GM19023 (cell line): ENCODE data around the gene KRTAP4-9.
"Not testable (repeated sequence)": the region's sequence is repeated elsewhere in the genome, so short reads cannot be mapped to it uniquely, and the experiment has no call there.

Experiments
- ATAC-seq: cut with Tn5 transposase; IDR thresholded peaks from one replicate; pipeline ENCODE4 v1.9.1; 2021; ENCODE audit warnings: mild to moderate bottlenecking, moderate library complexity; ENCODE audit not compliant: unreplicated experiment

Gene KRTAP4-9

DNA sequence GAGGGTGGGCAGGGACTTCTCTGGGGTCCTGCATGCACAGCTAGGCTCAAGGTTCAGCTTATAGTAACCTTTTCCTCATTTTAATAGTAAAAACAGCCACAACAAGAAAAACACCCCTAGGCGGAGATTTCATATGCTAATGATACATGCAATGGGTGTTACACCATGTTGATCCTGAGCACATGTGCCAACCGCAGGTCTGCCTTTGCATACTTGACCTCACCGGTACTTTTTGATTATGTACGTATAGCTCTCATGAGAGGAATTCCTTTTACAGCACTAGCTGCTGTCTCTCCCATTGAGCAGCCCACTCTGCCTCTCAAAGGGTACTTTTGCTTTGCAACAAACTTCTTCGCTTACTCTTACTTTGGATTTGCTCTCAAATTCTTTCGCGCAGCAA lies 9.1 kb upstream of the KRTAP4-9 start:
- ATAC-seq, result no peak

DNA sequence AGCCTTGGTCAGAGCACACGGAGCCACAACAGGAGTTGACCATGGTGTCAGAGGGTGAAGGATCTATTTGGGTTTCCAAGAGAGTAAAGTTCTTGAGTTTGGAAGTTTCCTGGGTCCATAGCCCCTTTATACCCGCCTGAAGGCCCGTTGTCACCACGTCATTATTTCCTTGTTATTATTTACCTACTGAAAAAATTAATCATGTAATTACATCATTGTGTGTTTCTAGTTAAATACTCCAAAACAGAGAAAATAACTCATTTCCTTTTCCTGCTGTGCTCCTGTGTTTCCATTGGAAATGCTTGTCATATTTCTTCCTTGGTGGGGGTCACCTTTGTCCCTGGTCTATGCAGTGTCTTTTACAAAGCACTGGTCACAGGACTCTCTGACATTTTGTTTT lies 7.1 kb upstream of the KRTAP4-9 start, which contains the start of gene KRTAP4-8:
Gene KRTAP4-8, minus strand, starts transcription at position 101 of the 400 bp plus-strand sequence. Its CDS starts 58 bp downstream, at position 43.
- ATAC-seq, result no peak

GRCh38 chr17:41098481-41098880 lies 6.7 kb upstream of the KRTAP4-9 start:
- no peak for ATAC-seq

- not testable (repeated sequence) for ATAC-seq
These were observed 5.3 kb upstream of the KRTAP4-9 start for GRCh38 chr17:41099682-41100480.

- no peak for ATAC-seq
These were observed 3.5 kb upstream of the KRTAP4-9 start, which contains the start of gene KRTAP4-16 for GRCh38 chr17:41101586-41102259. KRTAP4-16 (minus strand) TSS chr17:41102209; CDS start chr17:41102209, 0 bp downstream.

- ATAC-seq, result no peak
These were observed 1.3 kb upstream of the KRTAP4-9 start for GRCh38 chr17:41103896-41104295.

GRCh38 chr17:41104386-41105038 lies 677 bp upstream of the KRTAP4-9 start:
- not testable (repeated sequence) for ATAC-seq

- ATAC-seq, result no peak
These were observed 2.8 kb downstream of the KRTAP4-9 start for GRCh38 chr17:41107941-41108450.

- ATAC-seq, result not testable (repeated sequence)
These were observed 3.7 kb downstream of the KRTAP4-9 start for GRCh38 chr17:41108728-41109386.

GRCh38 chr17:41111151-41111885 lies 6.1 kb downstream of the KRTAP4-9 start:
- ATAC-seq, result no peak

DNA sequence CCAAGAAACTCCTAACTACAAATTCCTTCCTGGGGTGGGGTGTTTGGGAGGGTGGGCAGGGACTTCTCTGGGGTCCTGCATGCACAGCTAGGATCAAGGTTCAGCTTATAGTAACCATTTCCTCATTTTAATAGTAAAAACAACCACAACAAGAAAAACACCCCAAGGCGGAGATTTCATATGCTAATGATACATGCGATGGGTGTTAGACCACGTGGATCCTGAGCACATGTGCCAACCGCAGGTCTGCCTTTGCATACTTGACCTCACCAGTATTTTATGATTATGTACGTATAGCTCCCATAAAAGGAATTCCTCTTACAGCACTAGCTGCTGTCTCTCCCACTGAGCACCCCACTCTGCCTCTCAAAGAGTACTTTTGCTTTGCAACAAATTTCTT lies 11.1 kb downstream of the KRTAP4-9 start:
- ATAC-seq, result no peak

GRCh38 chr17:41117846-41118386 lies 12.7 kb downstream of the KRTAP4-9 start, which contains the start of gene KRTAP4-11:
KRTAP4-11 (minus strand) TSS chr17:41118373; CDS start chr17:41118315, 58 bp downstream.
- not testable (repeated sequence) for ATAC-seq

- no peak for ATAC-seq
These were observed 13.5 kb downstream of the KRTAP4-9 start for GRCh38 chr17:41118721-41119120.

DNA sequence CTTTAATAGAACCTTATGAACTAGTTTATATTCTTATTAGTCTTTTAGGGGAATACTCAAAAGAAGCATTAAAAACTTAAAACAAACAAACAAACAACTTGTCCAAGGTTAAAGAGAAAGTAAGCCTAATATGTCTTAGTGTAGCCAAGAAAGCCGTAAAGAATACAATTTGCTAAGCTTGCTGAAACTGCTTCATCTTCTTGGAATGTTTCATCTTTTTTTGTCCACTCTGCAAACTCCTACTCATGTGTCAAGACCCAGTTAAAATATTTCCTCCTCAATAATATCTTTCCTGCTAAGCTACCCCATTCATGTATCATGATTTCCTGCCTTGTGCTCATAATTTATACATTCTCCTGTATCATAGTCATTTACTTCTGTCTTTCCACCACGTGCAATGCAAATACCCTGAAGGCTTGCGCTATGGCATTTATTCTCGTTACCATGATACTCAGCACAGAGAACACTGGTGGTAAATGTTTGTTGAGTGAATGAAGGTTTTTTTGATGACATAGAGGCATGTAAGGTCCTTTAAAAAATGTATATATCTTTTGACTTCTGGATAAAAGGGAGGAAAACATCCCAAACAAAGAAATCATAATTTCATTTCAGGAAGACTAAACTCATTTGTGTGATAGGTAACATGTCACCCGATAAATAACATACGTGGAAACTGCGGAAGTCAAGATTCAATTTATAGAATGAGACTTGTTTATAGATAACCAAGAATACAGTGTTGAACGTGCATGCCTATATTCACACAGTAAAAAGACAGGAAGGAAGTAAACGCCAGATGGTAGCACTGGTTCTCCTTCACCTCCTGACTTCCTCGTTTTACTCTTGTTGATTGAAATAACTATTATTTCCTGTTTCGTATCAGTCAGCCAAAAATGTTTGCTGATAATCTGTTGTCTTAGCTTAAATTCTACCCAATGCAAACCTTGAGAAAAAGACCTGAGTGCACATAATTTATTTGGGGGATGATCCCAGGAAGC lies 14.8 kb downstream of the KRTAP4-9 start:
- not testable (repeated sequence) for ATAC-seq

DNA sequence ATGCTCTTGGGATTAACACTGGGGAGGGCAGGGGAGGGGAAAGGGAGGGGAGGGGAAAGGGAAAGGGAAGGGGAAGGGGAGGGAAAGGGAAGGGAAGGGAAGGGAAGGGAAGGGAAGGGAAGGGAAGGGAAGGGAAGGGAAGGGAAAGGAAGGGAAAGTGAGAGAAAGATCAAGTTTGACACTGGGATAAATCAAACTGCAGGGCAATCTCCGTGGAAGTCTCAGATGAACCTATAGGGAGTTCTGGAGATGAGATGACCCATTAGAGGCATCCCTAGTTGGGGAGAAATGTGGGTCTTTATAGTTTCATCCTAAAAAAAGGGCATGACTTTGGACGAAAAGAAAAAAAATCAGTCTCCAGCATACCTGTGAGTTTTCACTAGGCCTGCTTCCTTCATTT lies 16.6 kb downstream of the KRTAP4-9 start:
- no peak for ATAC-seq

DNA sequence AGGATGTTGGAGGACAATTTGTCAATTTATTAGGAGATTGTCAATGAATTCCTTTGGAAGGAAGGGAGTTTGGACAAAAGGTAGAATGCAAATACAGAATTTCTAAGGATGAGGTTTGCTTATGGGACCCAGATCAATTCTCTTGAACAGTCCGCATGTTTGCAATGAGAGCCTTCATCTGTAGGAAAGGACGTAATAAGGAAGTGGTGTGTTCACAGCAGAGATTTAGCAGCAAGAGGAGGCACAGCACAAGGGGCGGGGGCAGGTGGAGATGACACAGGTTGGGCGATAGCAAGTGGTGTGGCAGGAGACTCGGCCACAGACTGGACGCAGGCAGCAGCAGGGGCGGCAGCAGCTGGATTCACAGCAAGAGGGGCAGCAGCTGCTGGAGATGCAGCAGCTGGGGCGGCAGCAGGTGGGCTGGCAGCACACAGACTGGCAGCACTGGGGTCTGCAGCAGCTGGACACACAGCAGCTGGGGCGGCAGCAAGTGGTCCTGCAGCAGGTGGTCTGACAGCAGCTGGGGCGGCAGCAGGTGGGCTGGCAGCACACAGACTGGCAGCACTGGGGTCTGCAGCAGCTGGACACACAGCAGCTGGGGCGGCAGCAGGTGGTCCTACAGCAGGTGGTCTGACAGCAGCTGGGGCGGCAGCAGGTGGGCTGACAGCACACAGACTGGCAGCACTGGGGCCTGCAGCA lies 18.3 kb downstream of the KRTAP4-9 start:
- ATAC-seq, result not testable (repeated sequence)

DNA sequence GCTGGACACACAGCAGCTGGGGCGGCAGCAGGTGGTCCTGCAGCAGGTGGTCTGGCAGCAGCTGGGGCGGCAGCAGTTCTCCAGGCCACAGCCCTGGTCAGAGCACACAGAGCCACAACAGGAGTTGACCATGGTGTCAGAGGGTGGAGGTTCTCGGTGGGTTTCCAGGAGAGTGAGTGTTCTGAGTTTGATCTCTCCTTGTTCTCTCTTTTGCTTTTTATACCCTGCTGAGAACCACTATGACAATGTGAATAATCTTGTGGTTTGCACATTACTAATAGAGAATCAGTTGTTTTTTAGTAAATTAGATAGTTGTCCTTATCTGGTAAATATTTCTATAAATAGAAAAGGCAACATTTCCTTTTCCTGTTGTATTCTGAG lies 18.8 kb downstream of the KRTAP4-9 start, which contains the start of gene KRTAP4-12:
Gene KRTAP4-12, minus strand, starts transcription at position 192 of the 381 bp plus-strand sequence. Its CDS starts 60 bp downstream, at position 132.
- ATAC-seq, result not testable (repeated sequence)

DNA sequence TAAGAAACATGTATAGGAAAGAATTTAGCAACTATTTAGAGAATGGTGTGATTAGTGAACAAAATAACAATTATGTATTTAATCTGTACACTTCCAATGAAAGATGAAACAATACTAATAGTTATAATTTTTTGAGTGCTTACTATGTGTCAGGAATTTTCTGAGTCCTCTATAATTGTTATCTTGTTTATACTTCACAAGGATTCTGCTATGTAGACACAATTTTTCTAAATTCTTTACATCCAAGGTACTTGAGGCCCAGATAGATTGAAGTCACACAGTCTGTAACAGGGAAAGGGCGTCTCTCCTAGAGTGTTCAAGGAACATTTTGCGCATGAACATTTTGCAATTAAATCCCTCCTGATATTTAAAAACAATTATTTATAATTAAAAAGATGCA lies 19.9 kb downstream of the KRTAP4-9 start:
- no peak for ATAC-seq
